Skeletal muscle cell (primary cell): ENCODE results near the gene CHRNA4.
"Not testable (repeated sequence)": the region's sequence is repeated elsewhere in the genome, so short reads cannot be mapped to it uniquely, and the experiment has no call there.

Source experiments
- DNase-seq: peaks from one replicate; pipeline ENCODE4 v3.0.0-alpha.2; 2010; ENCODE audit warnings: low read depth
- H3K4me3 ChIP-seq: 2 replicates; pipeline ENCODE4 v1.5.1; 2011; ENCODE audit warnings: low read depth, mild to moderate bottlenecking, control low read depth, low read length, moderate library complexity

Gene CHRNA4

GRCh38 chr20:63315731-63316491 is 45.2 kb downstream of the CHRNA4 start:
- no peak for DNase-seq

GRCh38 chr20:63315240-63315689 is 45.9 kb downstream of the CHRNA4 start:
- H3K4me3 ChIP-seq: no peak overlapping the region
- DNase-seq: no peak

More at GRCh38 chr20:63315731-63316491, 45.2 kb downstream of the CHRNA4 start:
- no peak overlapping the region for H3K4me3 ChIP-seq

GRCh38 chr20:63314566-63315239 is 46.4 kb downstream of the CHRNA4 start:
- no peak overlapping the region for H3K4me3 ChIP-seq
- no peak for DNase-seq

DNA sequence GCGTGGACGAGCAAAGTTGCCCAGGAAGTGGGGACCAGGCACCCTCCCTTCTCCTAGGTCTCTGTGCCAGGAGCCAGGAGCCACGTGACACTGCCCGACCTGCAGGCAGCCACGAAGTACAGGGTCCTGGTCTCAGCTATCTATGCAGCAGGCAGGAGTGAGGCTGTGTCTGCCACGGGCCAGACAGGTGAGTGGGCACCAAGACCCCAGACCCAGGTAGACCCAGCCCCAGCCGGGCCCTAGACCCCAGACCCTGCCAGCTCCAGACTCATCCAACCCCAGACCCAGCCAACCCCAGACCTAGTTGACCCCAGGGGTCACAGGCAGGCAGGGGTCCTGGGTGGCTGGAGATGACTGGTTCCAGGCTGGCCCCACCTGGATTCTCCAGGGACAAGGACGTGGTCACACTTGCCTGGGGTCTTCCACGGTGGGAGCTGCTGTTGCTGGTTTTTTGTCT is 47.1 kb downstream of the CHRNA4 start:
- H3K4me3 ChIP-seq: no peak overlapping the region
- DNase-seq: no peak

DNA sequence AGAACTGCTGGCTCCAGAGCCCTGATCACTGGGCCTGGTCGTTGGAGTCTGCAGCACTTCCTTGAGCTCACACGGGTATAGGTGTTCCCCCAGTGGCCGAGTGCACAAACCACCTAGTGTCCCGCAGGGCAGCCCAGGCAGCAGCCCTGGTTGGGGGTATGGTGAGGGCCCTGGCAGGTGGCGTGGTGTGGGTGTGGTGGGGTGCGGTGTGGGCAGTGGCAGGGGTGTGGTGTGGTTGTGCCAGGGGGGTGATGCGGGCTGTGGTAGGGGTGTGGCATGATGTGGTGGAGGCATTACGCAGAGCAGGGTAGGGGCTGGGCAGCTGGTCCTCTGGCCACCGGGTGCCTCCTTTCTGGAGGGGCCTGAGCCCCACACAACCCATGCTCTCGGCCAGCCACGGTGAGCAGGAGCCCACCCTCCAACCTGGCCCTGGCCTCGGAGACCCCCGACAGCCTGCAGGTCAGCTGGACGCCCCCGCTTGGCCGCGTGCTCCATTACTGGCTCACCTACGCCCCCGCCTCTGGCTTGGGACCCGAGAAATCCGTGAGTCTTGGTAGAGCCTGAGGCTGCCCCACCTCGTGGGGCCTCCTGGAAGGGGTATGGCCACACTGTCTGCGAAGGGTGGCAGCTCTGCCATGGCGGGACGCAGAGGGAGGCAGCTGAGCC is 47.7 kb downstream of the CHRNA4 start:
- no peak for DNase-seq
- no peak overlapping the region for H3K4me3 ChIP-seq

DNA sequence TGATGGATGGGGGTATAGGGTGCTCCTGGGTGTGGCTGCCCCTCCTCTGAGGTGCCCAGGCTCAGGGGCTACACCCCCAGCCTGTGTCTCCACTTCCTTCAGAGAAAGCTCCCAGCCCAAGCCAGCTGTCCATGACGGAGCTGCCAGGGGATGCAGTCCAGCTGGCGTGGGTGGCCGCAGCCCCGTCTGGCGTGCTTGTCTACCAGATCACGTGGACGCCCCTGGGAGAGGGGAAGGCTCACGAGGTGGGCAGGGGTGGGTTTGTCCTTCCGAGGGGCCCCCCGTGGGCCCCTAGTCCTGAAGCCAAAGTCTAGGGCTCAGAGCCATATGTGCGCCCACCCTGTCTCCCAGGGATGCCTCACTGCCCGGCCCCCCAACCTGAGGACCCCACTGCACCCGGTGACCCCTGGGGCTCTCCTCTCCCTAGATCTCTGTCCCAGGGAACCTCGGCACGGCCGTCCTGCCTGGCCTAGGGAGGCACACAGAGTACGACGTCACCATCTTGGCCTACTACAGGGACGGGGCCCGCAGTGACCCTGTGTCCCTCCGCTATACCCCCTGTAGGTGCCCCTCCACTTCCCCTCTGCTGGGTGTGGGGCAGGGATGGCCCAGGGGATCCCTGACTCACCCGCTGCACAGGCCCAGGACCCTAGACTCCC is 48.3 kb downstream of the CHRNA4 start:
- DNase-seq: no peak
- H3K4me3 ChIP-seq: no peak overlapping the region

GRCh38 chr20:63312273-63312672 is 48.9 kb downstream of the CHRNA4 start:
- DNase-seq: no peak
- no peak overlapping the region for H3K4me3 ChIP-seq

DNA sequence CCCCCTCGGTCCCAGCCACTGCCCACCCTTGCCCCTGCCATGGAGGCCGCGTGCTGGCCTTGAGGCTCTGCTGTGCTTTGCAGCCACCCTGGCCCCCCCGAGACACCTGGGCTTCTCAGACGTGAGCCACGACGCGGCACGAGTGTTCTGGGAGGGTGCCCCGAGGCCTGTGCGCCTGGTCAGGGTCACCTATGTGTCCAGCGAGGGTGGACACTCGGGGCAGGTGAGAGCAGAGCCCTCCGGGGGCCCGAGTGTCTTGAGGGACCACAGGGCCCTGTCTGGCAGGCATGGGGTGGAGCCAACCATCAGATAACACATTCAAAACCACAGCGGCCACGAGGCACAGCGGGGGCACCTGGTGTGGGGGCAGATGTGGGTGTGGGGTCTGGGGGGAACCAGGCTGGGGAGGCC is 49.3 kb downstream of the CHRNA4 start:
- no peak overlapping the region for H3K4me3 ChIP-seq
- no peak for DNase-seq

- no peak overlapping the region for H3K4me3 ChIP-seq
- DNase-seq: no peak
Observed at GRCh38 chr20:63311186-63311832, 49.8 kb downstream of the CHRNA4 start.

GRCh38 chr20:63310265-63310991 is 50.7 kb downstream of the CHRNA4 start:
- no peak overlapping the region for H3K4me3 ChIP-seq
- DNase-seq: no peak

DNA sequence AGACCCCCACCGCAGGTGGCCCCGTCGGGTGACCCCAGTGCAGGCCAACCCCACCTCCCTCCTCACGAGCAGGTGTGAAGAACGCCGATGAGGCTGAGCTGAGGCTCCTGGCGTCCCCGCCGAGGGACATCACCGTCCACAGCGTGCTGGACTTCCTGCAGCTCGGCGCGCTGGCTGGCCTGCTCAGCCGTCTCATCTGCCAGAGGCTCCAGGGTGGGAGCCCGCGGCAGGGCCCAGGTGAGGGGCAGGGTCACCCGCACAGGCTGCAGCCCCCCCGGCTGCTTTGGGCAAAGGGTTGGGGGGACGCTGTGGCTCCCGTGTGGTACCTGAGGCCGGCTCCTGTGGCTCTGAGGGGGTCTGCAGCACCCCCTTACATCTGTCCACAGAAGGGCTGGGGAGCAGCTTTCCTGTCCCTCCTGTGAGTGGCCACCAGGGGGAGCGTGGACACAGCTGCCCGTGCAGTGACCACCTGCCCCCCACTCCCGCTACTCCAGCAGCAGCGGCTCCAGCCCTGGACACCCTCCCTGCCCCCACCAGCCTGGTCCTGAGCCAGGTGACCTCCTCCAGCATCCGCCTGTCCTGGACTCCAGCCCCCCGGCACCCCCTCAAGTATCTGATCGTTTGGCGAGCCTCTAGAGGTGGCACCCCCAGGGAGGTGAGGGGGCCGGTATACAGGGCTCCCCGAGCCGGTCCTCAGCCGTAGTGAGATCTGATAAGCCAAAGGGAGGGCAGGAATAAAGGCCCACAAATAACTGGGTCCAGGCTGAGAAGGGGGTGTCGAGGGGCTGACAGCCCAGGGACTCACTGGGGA is 51.7 kb downstream of the CHRNA4 start:
- no peak for DNase-seq

DNA sequence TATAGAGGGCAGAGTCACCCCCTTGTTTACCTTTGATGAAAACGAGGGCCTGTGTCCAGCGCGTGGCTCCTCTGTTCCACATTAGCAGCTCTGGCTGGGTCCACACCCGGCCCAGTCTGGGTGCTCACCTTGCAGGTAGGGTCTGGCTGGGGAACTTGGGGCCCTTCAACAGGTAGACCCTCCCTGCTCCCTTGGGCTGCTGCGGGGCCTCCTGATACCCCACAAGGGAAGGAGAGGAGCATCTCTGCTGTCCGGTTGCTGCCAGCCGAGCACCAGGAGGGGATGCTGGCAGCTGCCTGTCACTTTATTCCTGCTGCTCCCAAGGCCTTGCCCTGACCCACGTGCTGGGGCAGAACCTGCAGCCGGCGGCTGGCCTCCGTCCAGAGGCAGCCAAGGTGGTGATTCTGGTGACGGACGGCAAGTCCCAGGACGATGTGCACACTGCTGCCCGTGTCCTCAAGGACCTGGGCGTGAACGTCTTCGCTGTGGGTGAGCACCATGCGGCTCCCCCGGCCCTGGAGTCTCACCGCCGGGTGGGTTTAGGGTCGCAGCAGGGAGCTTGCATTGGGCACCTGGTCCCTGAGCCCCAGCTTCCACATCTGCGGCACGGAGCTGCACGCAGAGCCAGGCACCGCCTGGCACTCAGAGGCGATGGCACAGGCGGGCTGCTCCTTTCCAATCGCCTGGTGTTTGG is 52.8 kb downstream of the CHRNA4 start:
- no peak for DNase-seq
- no peak overlapping the region for H3K4me3 ChIP-seq

More for the DNA sequence above, 51.7 kb downstream of the CHRNA4 start:
- H3K4me3 ChIP-seq: no peak overlapping the region

GRCh38 chr20:63307538-63308217 is 53.5 kb downstream of the CHRNA4 start:
- H3K4me3 ChIP-seq: no peak overlapping the region
- DNase-seq: no peak

DNA sequence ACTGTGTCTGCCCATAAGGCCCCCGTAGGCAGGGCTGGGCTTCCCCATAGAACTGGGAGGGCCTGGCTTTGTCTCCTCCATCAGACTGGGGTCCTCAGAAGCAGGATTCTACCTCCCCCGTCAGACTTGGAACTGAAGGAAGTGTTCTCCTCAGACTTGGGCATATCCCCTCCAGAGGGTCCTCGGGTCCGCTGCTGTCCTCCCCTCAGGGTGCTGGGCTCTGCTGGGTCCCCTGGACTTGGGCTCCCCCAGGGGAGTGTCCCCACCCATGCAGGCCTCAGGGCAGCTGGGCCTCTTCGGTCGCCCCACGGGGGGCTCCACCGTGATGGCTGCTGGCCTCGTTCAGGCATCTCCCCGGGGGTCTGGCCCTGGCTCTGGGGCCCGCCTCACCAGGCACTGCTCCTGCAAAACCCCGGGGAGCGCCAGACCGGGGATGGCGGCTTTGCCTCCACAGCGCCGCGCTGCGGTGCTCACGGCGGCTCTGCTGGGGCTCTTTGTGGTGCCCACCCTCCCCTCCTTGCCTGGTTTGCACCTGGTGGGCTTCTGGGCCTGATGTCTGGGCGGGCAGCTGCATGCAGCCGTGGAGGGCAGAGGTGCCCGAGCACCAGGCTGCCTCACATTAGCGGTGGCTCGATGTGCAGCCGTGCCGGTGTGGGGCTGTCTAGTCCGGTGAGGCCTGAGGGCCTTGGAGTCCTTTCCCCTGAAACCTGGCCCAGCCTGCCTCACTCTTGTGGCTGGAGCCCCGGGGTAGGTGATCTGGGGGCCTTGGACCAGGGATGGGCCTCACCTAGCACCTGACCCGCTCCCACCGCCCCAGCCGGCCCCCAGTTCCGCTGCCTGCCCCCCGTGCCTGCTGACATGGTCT is 54.2 kb downstream of the CHRNA4 start:
- no peak for DNase-seq
- H3K4me3 ChIP-seq: no peak overlapping the region

DNA sequence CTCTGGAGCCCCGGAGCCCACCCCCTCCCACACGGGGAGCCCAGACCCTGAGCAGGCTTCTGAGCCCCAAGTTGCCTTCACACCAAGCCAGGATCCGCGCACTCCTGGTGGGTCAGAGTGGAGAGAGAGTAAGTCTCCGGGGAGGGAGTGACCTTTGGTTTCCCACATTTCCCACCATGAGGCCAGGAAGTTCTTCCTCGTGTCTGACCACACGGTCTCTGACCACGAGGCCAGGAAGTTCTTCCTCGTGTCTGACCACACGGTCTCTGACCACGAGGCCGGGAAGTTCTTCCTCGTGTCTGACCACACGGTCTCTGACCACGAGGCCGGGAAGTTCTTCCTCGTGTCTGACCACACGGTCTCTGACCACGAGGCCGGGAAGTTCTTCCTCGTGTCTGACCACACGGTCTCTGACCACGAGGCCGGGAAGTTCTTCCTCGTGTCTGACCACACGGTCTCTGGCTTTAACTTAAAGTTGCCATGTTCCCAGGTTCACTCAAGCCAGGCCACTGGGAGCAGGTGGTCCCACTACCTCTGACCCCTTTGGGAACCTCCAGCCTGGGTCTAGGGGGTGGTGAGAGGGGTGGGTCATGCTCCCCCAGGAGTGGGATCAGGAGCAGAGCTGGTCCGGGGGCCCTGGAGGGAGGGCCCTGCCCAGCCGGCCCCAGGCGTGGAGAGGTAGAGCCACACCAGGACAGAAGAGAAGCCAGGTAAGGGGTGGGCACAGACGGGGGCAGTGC is 55.0 kb downstream of the CHRNA4 start:
- not testable (repeated sequence) for H3K4me3 ChIP-seq, DNase-seq
